Measurements from ENCODE around the gene SHF.

The SHF gene

GRCh38 chr15:45121706-45122417, 65.9 kb downstream of the SHF start:
- Histone ChIP-seq H3K27me3 (ENCODE audit: insufficient read depth, low read depth) (no peaks in the 10 kb centered on the region), H3K4me1 (ENCODE audit: low read depth, poor library complexity, severe bottlenecking) (no peaks in the 10 kb centered on the region), H3K27ac (no peak overlapping the region), H3K9ac (no peak overlapping the region), H3K79me2 (ENCODE audit: insufficient read depth, low read depth) (no peaks in the 10 kb centered on the region), H3K36me3 (ENCODE audit: insufficient read depth) (no peaks in the 10 kb centered on the region), H3K4me2 (no peak overlapping the region), H4K20me1 (ENCODE audit: insufficient read depth) (no peaks in the 10 kb centered on the region), H3K4me3 (IDR thresholded peaks at IDR 0.05; ENCODE audit: insufficient read depth, low read depth, low read length) (no peak overlapping the region), H2AFZ (ENCODE audit: low read depth) (no peak overlapping the region)
- TF ChIP-seq CTCF (conservative IDR thresholded peaks at IDR 0.05; ENCODE audit: low read depth, low read length), result no peak

- H2AFZ ChIP-seq (ENCODE audit: low read depth), result no peak overlapping the region
- no peaks in the 10 kb centered on the region for H3K4me1 ChIP-seq (ENCODE audit: low read depth, poor library complexity, severe bottlenecking)
- no peaks in the 10 kb centered on the region for H3K27me3 ChIP-seq (ENCODE audit: insufficient read depth, low read depth)
- no peaks in the 10 kb centered on the region for H3K79me2 ChIP-seq (ENCODE audit: insufficient read depth, low read depth)
- no peak for TF ChIP-seq CTCF (conservative IDR thresholded peaks at IDR 0.05; ENCODE audit: low read depth, low read length)
- no peak overlapping the region for H3K4me3 ChIP-seq (IDR thresholded peaks at IDR 0.05; ENCODE audit: insufficient read depth, low read depth, low read length)
- H3K4me2 ChIP-seq, result no peak overlapping the region
- no peak overlapping the region for H3K9ac ChIP-seq
- H3K36me3 ChIP-seq (ENCODE audit: insufficient read depth), result no peaks in the 10 kb centered on the region
- H4K20me1 ChIP-seq (ENCODE audit: insufficient read depth), result no peaks in the 10 kb centered on the region
- no peak overlapping the region for H3K27ac ChIP-seq
Measured at GRCh38 chr15:45121020-45121419, 66.7 kb downstream of the SHF start.

- H3K36me3 ChIP-seq (ENCODE audit: insufficient read depth), result no peaks in the 10 kb centered on the region
- no peak overlapping the region for H3K4me2 ChIP-seq
- H3K27ac ChIP-seq, result no peak overlapping the region
- no peaks in the 10 kb centered on the region for H3K79me2 ChIP-seq (ENCODE audit: insufficient read depth, low read depth)
- no peak overlapping the region for H3K9ac ChIP-seq
- no peaks in the 10 kb centered on the region for H4K20me1 ChIP-seq (ENCODE audit: insufficient read depth)
- peaks cover 1% of the 10 kb centered on the region; the same call in 1 of the 2 replicates for H3K27me3 ChIP-seq (ENCODE audit: insufficient read depth, low read depth)
- H3K4me1 ChIP-seq (ENCODE audit: low read depth, poor library complexity, severe bottlenecking), result no peaks in the 10 kb centered on the region
- no peak overlapping the region for H2AFZ ChIP-seq (ENCODE audit: low read depth)
- no peak for TF ChIP-seq CTCF (conservative IDR thresholded peaks at IDR 0.05; ENCODE audit: low read depth, low read length)
- no peak overlapping the region for H3K4me3 ChIP-seq (IDR thresholded peaks at IDR 0.05; ENCODE audit: insufficient read depth, low read depth, low read length)
Measured at GRCh38 chr15:45120081-45120972, 67.4 kb downstream of the SHF start.

GRCh38 chr15:45118996-45119395, 68.8 kb downstream of the SHF start:
- Histone ChIP-seq H4K20me1 (ENCODE audit: insufficient read depth) (no peaks in the 10 kb centered on the region), H3K36me3 (ENCODE audit: insufficient read depth) (no peaks in the 10 kb centered on the region), H3K4me3 (IDR thresholded peaks at IDR 0.05; ENCODE audit: insufficient read depth, low read depth, low read length) (no peak overlapping the region), H3K27me3 (ENCODE audit: insufficient read depth, low read depth) (peaks cover 13% of the 10 kb centered on the region), H3K27ac (no peak overlapping the region), H3K79me2 (ENCODE audit: insufficient read depth, low read depth) (no peaks in the 10 kb centered on the region), H3K4me1 (ENCODE audit: low read depth, poor library complexity, severe bottlenecking) (no peaks in the 10 kb centered on the region), H2AFZ (ENCODE audit: low read depth) (no peak overlapping the region), H3K4me2 (no peak overlapping the region), H3K9ac (no peak overlapping the region)
- no peak for TF ChIP-seq CTCF (conservative IDR thresholded peaks at IDR 0.05; ENCODE audit: low read depth, low read length)

Data from KMS-11 (cell line).